Measurements from ENCODE around the gene CAMK2B.
A peak's percentile ranks its signal among the peaks of the same experiment; 100 is the strongest.

The CAMK2B gene

GRCh38 chr7:44235582-44236332 is 89.6 kb downstream of the CAMK2B start:
- H3K4me3 ChIP-seq (ENCODE audit: low read depth, low read length): no peak overlapping the region
- TF ChIP-seq, protein P1, sequence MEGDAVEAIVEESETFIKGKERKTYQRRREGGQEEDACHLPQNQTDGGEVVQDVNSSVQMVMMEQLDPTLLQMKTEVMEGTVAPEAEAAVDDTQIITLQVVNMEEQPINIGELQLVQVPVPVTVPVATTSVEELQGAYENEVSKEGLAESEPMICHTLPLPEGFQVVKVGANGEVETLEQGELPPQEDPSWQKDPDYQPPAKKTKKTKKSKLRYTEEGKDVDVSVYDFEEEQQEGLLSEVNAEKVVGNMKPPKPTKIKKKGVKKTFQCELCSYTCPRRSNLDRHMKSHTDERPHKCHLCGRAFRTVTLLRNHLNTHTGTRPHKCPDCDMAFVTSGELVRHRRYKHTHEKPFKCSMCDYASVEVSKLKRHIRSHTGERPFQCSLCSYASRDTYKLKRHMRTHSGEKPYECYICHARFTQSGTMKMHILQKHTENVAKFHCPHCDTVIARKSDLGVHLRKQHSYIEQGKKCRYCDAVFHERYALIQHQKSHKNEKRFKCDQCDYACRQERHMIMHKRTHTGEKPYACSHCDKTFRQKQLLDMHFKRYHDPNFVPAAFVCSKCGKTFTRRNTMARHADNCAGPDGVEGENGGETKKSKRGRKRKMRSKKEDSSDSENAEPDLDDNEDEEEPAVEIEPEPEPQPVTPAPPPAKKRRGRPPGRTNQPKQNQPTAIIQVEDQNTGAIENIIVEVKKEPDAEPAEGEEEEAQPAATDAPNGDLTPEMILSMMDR (IDR thresholded peaks at IDR 0.05; ENCODE audit: control insufficient read depth, extremely low read depth, insufficient read depth): no peak
- DNase-seq (ENCODE audit: low read depth): no peak

DNA sequence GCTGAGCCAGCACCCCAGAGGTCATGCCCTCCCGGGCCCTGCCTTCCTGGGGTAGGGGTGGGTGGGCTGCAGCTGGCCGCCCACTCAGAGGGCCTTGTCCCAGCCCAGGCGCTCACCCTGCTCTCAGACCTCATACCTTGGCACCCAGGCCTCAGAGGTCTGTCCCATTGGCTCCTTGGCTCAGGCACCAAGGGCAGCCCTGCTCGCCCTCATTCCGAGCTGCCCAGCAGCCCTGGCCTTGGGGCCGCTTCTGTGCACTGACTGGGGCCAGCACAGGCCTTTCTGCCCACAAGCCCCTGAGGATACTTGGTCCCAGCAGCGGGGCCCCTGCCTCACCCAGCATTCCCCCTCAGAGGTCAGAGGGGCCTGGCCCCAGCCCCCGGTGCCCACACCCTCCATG is 90.3 kb downstream of the CAMK2B start:
- no peak for DNase-seq (ENCODE audit: low read depth)
- no peak overlapping the region for H3K4me3 ChIP-seq (ENCODE audit: low read depth, low read length)
- TF ChIP-seq, protein P1 (IDR thresholded peaks at IDR 0.05; ENCODE audit: control insufficient read depth, extremely low read depth, insufficient read depth): no peak

DNA sequence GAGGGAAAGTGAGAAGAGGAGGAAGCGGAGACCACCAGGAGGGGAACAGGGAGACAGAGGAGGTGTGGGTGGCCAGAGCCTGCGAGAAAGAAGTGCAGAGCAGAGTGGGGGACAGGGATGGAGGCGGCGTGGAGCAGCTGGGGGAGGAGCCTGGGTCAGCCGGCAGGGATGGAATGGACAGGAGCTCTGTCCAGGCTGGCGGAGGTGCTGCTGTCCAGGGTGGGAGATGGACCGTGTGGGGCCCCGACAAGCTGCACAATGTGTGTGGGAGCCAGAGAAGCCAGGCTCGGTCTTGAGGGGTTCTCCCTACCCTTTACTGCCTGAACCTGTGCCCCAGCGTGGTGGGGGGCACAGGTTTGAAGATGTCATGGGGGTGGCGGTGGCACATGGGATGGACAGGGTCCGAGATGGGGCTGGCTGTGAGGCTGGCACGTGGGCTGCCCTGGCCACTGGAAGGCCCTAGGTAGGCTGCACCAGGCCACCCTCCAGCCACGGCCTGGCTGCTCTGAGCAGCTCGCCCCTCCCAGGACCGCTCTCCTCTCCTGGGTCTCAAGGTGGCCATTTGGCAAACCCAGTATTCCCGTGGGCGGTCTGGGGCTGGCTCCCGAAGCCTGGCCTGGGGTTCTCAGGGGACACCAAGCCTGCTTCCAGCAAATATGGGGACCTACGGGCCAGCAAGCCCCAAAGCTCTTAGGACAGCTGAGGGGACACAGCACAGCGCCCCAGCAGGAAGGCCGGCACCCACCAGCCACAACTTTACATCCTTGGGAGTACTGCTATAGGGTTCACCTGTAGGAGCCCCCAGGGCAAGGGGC is 92.3 kb downstream of the CAMK2B start:
- H3K4me3 ChIP-seq (ENCODE audit: low read depth, low read length): no peak overlapping the region
- TF ChIP-seq, protein P1 (IDR thresholded peaks at IDR 0.05; ENCODE audit: control insufficient read depth, extremely low read depth, insufficient read depth): no peak
- no peak for DNase-seq (ENCODE audit: low read depth)

GRCh38 chr7:44232396-44232795 is 93.0 kb downstream of the CAMK2B start:
- TF ChIP-seq, protein P1 (IDR thresholded peaks at IDR 0.05; ENCODE audit: control insufficient read depth, extremely low read depth, insufficient read depth): no peak
- H3K4me3 ChIP-seq (ENCODE audit: low read depth, low read length): no peak overlapping the region
- no peak for DNase-seq (ENCODE audit: low read depth)

GRCh38 chr7:44231088-44231487 is 94.3 kb downstream of the CAMK2B start:
- DNase-seq (ENCODE audit: low read depth): no peak

GRCh38 chr7:44230286-44230685 is 95.1 kb downstream of the CAMK2B start:
- TF ChIP-seq, protein P1 (IDR thresholded peaks at IDR 0.05; ENCODE audit: control insufficient read depth, extremely low read depth, insufficient read depth): no peak
- H3K4me3 ChIP-seq (ENCODE audit: low read depth, low read length): no peak overlapping the region
- no peak for DNase-seq (ENCODE audit: low read depth)

More at GRCh38 chr7:44231088-44231487, 94.3 kb downstream of the CAMK2B start:
- TF ChIP-seq, protein P1 (IDR thresholded peaks at IDR 0.05; ENCODE audit: control insufficient read depth, extremely low read depth, insufficient read depth): peak; percentile 12; the same call in 1 of the 2 replicates
- no peak overlapping the region for H3K4me3 ChIP-seq (ENCODE audit: low read depth, low read length)
